ENCODE data around the gene SLC5A3. TPM values are rescaled to one million over a fixed set of nuclear protein-coding genes. Genes with fewer than 3 reads are reported as not detected.

SLC5A3 gene
- total RNA-seq, 1 experiment from 2014 or later = 8.8 TPM

DNA sequence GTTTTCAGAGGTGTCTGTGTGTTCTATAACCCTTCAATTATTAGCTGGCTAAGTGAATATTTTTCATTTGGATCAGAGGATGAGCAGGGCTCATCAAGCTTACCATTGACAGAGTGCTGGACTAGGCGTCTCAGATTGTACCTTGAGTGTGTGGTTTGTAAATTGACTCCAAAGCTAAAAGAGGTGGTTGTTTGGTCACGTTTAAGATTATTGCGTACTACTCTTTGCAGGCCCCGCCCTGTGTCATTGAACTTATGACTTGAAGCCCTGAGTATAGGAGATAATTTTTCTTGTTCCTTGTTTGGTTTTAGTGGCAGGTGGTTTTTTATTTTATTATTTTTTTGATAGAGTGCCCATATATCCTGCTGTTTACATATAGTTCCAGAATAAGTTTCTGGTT, 17.7 kb downstream of the SLC5A3 start:
- H3K36me3 ChIP-seq (ENCODE audit: low read depth) = no peaks in the 10 kb centered on the region
- intact Hi-C loops (cut with micrococcal nuclease; ENCODE audit: unreplicated experiment) = no loop called here

DNA sequence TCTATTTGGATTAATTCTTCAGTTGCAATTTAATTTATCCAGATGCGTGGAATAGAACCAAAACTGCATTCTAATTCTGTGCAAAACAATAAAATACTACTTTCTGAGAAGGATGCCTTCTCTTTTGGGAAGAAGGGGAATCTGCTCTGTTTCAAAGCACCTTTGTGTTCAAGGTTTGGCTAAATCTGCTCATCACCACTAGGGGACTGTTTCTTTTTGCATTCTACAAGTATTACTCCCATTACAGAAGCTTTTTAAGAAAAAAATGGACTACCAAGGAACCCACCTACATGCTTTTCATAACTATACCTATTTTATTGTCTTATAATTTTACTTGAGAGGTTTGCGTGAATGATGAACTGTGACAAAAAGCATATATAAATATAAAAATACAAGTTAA, 18.2 kb downstream of the SLC5A3 start:
- Histone ChIP-seq H3K9me3 (ENCODE audit: insufficient read depth, low read depth) (no peaks in the 10 kb centered on the region), H3K27me3 (ENCODE audit: insufficient read depth, low read depth) (no peaks in the 10 kb centered on the region), H3K4me3 (no peak overlapping the region), H3F3A (ENCODE audit: insufficient read depth, low read depth) (no peaks in the 10 kb centered on the region), H3K36me3 (ENCODE audit: low read depth) (no peaks in the 10 kb centered on the region), H4K20me1 (ENCODE audit: insufficient read depth) (no peaks in the 10 kb centered on the region), H3K4me2 (no peak overlapping the region), H3K9me2 (ENCODE audit: insufficient read depth) (no peaks in the 10 kb centered on the region), H3K27ac (no peak overlapping the region), H3K4me1 (replicated peaks; ENCODE audit: insufficient read depth) (no peaks in the 10 kb centered on the region), H2AFZ (no peak overlapping the region), H3K79me2 (ENCODE audit: low read depth) (peaks cover 37% of the 10 kb centered on the region)
- intact Hi-C loops (cut with micrococcal nuclease; ENCODE audit: unreplicated experiment) = no loop called here
- no peak for TF ChIP-seq EZH2 (IDR thresholded peaks at IDR 0.05; ENCODE audit: low read depth)
- TF ChIP-seq, protein P1, sequence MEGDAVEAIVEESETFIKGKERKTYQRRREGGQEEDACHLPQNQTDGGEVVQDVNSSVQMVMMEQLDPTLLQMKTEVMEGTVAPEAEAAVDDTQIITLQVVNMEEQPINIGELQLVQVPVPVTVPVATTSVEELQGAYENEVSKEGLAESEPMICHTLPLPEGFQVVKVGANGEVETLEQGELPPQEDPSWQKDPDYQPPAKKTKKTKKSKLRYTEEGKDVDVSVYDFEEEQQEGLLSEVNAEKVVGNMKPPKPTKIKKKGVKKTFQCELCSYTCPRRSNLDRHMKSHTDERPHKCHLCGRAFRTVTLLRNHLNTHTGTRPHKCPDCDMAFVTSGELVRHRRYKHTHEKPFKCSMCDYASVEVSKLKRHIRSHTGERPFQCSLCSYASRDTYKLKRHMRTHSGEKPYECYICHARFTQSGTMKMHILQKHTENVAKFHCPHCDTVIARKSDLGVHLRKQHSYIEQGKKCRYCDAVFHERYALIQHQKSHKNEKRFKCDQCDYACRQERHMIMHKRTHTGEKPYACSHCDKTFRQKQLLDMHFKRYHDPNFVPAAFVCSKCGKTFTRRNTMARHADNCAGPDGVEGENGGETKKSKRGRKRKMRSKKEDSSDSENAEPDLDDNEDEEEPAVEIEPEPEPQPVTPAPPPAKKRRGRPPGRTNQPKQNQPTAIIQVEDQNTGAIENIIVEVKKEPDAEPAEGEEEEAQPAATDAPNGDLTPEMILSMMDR (conservative IDR thresholded peaks at IDR 0.05) = peak; percentile 35; the same call in 1 of the 2 replicates
- ChIA-PET CTCF (no interaction called here), POLR2A (ENCODE audit: unreplicated experiment) (no interaction called here)
- no TSS peak for BruUV-seq (replicated peaks)
- DNase-seq = no peak

More for the DNA sequence above, 17.7 kb downstream of the SLC5A3 start:
- no peaks in the 10 kb centered on the region for H3K4me1 ChIP-seq (replicated peaks; ENCODE audit: insufficient read depth)
- H3K4me3 ChIP-seq = no peak overlapping the region
- BruUV-seq (replicated peaks) = no TSS peak
- ChIA-PET CTCF (no interaction called here), POLR2A (ENCODE audit: unreplicated experiment) (no interaction called here)
- no peak overlapping the region for H3K27ac ChIP-seq
- no peak for TF ChIP-seq EZH2 (IDR thresholded peaks at IDR 0.05; ENCODE audit: low read depth)
- TF ChIP-seq, protein P1 (conservative IDR thresholded peaks at IDR 0.05) = no peak
- H3F3A ChIP-seq (ENCODE audit: insufficient read depth, low read depth) = no peaks in the 10 kb centered on the region
- no peak overlapping the region for H3K4me2 ChIP-seq
- H4K20me1 ChIP-seq (ENCODE audit: insufficient read depth) = no peaks in the 10 kb centered on the region
- H3K79me2 ChIP-seq (ENCODE audit: low read depth) = peaks cover 43% of the 10 kb centered on the region
- no peaks in the 10 kb centered on the region for H3K9me3 ChIP-seq (ENCODE audit: insufficient read depth, low read depth)
- no peak overlapping the region for H2AFZ ChIP-seq
- H3K9me2 ChIP-seq (ENCODE audit: insufficient read depth) = no peaks in the 10 kb centered on the region
- no peak for DNase-seq
- H3K27me3 ChIP-seq (ENCODE audit: insufficient read depth, low read depth) = no peaks in the 10 kb centered on the region

DNA sequence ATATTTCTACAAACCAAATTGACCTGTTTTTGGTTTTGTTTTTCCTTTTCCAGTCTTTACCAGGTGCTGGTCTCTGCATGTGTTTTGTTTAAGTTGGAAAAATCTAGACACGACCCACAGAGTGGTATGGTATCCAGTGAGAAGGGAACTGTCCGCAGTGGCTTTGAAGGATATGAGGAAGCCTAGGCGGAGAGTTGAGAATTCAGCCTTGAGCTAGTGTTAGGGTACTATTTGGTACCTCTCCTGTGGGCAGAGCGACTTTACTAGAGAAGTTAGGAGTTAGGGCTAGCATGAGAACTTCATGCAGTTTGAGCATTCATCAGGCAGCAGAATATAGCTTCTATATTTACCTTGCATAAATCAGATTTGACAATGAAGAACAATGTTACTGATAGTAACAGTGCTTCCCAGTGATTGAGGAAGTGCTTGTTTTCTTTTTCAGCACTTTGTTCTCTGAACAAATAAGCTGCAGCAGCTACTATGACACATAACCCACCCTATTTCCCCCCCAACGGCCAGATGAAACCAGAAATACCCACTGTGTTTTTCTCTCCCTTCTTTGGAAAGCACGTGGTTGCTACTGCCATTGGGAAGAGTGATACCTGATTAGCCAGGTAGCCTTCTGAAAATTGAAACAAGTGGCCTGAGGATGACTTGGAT, 19.0 kb downstream of the SLC5A3 start:
- POLR2A ChIA-PET (ENCODE audit: unreplicated experiment) = interaction anchor here (0.6 kb wide), 1 partner anchor 34 kb away, joined by 4 read pairs; no protein-coding TSS in a partner anchor
- no peaks in the 10 kb centered on the region for H4K20me1 ChIP-seq (ENCODE audit: insufficient read depth)
- intact Hi-C loops (cut with micrococcal nuclease; ENCODE audit: unreplicated experiment) = no loop called here

More for the DNA sequence above, 19.0 kb downstream of the SLC5A3 start:
- H3K4me1 ChIP-seq (replicated peaks; ENCODE audit: insufficient read depth) = no peaks in the 10 kb centered on the region
- H3K4me3 ChIP-seq = no peak overlapping the region
- TF ChIP-seq EZH2 (IDR thresholded peaks at IDR 0.05; ENCODE audit: low read depth) = no peak
- TF ChIP-seq, protein P1 (conservative IDR thresholded peaks at IDR 0.05) = no peak
- H3K4me2 ChIP-seq = no peak overlapping the region
- H2AFZ ChIP-seq = no peak overlapping the region
- no peak for DNase-seq
- BruUV-seq (replicated peaks) = no TSS peak
- H3K9me3 ChIP-seq (ENCODE audit: insufficient read depth, low read depth) = no peaks in the 10 kb centered on the region
- no peaks in the 10 kb centered on the region for H3K36me3 ChIP-seq (ENCODE audit: low read depth)
- CTCF ChIA-PET = no interaction called here
- no peaks in the 10 kb centered on the region for H3K9me2 ChIP-seq (ENCODE audit: insufficient read depth)
- H3K79me2 ChIP-seq (ENCODE audit: low read depth) = peaks cover 35% of the 10 kb centered on the region
- no peaks in the 10 kb centered on the region for H3F3A ChIP-seq (ENCODE audit: insufficient read depth, low read depth)
- H3K27ac ChIP-seq = no peak overlapping the region
- no peaks in the 10 kb centered on the region for H3K27me3 ChIP-seq (ENCODE audit: insufficient read depth, low read depth)
